ENCODE results near the gene CDK15. TPM values are rescaled to one million over a fixed set of nuclear protein-coding genes. Genes with fewer than 3 reads are reported as not detected.

The CDK15 gene
- total and polyA plus RNA-seq, 2 experiments from 2014 or later = 0.27 TPM; not detected in 1

DNA sequence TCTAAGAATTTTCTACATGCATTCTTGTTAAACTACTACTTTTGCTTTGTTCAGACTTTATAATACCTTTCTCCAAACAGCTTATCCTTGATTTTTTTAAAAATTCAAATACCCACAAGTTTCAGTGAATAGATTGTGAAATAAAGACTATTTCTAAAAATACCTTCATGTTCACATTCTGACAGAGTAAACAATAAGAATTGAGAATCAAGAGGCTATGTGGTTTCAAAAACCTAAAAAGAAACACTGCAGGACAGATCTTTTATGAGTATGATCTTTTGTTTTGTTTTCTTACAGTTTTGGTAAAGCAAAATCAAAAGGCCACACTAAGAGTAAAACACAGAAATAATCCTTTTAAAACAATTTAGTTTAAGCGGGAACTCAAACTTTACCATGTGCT is 46.8 kb upstream of the CDK15 start:
- Mint-ChIP-seq H3K27ac (no peak overlapping the region), H3K4me1 (no peaks in the 10 kb centered on the region), H3K4me3 (no peak overlapping the region), H3K9me3 (no peaks in the 10 kb centered on the region), H3K27me3 (ENCODE audit: insufficient read depth, low read depth, poor library complexity) (no peaks in the 10 kb centered on the region), H3K36me3 (ENCODE audit: low read depth) (peaks cover 8% of the 10 kb centered on the region)
- Histone ChIP-seq H3K36me3 (ENCODE audit: insufficient read depth) (no peaks in the 10 kb centered on the region; the same call in 1 of the 2 replicates), H3K27ac (ENCODE audit: low read depth) (no peak overlapping the region), H3F3A (replicated peaks; ENCODE audit: low read depth) (no peaks in the 10 kb centered on the region), H3K4me1 (ENCODE audit: insufficient read depth) (no peaks in the 10 kb centered on the region), H2AFZ (no peak overlapping the region), H3K9me2 (ENCODE audit: insufficient read depth) (no peaks in the 10 kb centered on the region), H4K20me1 (replicated peaks; ENCODE audit: insufficient read depth) (no peaks in the 10 kb centered on the region), H3K79me2 (replicated peaks; ENCODE audit: insufficient read depth) (peaks cover 7% of the 10 kb centered on the region), H3K4me3 (no peak overlapping the region), H3K27me3 (ENCODE audit: insufficient read depth) (no peaks in the 10 kb centered on the region), H3K4me2 (no peak overlapping the region)
- ATAC-seq (no peak), DNase-seq (ENCODE audit: low spot score) (no peak)
- TF ChIP-seq STAT1 (IDR thresholded peaks at IDR 0.05; ENCODE audit: unreplicated experiment) (no peak), EZH2phosphoT487 (IDR thresholded peaks at IDR 0.05; ENCODE audit: unreplicated experiment) (no peak), JUNB (IDR thresholded peaks at IDR 0.05; ENCODE audit: unreplicated experiment) (no peak), NANOG (IDR thresholded peaks at IDR 0.05; ENCODE audit: borderline replicate concordance) (no peak), ZNF114 (CRISPR knock-in tag; IDR thresholded peaks at IDR 0.05) (no peak), ZNF331 (CRISPR knock-in tag; IDR thresholded peaks at IDR 0.05; ENCODE audit: low read depth) (no peak), EZH2 (IDR thresholded peaks at IDR 0.05; ENCODE audit: low read depth, unreplicated experiment) (no peak), POLR2AphosphoS5 (IDR thresholded peaks at IDR 0.05; ENCODE audit: low read depth) (no peak), CREB1 (CRISPR knock-in tag; IDR thresholded peaks at IDR 0.05; ENCODE audit: low read depth) (no peak)
- TF ChIP-seq, protein P1, sequence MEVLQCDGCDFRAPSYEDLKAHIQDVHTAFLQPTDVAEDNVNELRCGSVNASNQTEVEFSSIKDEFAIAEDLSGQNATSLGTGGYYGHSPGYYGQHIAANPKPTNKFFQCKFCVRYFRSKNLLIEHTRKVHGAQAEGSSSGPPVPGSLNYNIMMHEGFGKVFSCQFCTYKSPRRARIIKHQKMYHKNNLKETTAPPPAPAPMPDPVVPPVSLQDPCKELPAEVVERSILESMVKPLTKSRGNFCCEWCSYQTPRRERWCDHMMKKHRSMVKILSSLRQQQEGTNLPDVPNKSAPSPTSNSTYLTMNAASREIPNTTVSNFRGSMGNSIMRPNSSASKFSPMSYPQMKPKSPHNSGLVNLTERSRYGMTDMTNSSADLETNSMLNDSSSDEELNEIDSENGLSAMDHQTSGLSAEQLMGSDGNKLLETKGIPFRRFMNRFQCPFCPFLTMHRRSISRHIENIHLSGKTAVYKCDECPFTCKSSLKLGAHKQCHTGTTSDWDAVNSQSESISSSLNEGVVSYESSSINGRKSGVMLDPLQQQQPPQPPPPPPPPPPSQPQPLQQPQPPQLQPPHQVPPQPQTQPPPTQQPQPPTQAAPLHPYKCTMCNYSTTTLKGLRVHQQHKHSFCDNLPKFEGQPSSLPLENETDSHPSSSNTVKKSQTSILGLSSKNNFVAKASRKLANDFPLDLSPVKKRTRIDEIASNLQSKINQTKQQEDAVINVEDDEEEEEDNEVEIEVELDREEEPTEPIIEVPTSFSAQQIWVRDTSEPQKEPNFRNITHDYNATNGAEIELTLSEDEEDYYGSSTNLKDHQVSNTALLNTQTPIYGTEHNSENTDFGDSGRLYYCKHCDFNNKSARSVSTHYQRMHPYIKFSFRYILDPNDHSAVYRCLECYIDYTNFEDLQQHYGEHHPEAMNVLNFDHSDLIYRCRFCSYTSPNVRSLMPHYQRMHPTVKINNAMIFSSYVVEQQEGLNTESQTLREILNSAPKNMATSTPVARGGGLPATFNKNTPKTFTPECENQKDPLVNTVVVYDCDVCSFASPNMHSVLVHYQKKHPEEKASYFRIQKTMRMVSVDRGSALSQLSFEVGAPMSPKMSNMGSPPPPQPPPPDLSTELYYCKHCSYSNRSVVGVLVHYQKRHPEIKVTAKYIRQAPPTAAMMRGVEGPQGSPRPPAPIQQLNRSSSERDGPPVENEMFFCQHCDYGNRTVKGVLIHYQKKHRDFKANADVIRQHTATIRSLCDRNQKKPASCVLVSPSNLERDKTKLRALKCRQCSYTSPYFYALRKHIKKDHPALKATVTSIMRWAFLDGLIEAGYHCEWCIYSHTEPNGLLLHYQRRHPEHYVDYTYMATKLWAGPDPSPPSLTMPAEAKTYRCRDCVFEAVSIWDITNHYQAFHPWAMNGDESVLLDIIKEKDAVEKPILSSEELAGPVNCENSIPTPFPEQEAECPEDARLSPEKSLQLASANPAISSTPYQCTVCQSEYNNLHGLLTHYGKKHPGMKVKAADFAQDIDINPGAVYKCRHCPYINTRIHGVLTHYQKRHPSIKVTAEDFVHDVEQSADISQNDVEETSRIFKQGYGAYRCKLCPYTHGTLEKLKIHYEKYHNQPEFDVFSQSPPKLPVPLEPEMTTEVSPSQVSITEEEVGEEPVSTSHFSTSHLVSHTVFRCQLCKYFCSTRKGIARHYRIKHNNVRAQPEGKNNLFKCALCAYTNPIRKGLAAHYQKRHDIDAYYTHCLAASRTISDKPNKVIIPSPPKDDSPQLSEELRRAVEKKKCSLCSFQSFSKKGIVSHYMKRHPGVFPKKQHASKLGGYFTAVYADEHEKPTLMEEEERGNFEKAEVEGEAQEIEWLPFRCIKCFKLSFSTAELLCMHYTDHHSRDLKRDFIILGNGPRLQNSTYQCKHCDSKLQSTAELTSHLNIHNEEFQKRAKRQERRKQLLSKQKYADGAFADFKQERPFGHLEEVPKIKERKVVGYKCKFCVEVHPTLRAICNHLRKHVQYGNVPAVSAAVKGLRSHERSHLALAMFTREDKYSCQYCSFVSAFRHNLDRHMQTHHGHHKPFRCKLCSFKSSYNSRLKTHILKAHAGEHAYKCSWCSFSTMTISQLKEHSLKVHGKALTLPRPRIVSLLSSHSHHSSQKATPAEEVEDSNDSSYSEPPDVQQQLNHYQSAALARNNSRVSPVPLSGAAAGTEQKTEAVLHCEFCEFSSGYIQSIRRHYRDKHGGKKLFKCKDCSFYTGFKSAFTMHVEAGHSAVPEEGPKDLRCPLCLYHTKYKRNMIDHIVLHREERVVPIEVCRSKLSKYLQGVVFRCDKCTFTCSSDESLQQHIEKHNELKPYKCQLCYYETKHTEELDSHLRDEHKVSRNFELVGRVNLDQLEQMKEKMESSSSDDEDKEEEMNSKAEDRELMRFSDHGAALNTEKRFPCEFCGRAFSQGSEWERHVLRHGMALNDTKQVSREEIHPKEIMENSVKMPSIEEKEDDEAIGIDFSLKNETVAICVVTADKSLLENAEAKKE (CRISPR knock-in tag; IDR thresholded peaks at IDR 0.05) = no peak
- TF ChIP-seq, protein P2, sequence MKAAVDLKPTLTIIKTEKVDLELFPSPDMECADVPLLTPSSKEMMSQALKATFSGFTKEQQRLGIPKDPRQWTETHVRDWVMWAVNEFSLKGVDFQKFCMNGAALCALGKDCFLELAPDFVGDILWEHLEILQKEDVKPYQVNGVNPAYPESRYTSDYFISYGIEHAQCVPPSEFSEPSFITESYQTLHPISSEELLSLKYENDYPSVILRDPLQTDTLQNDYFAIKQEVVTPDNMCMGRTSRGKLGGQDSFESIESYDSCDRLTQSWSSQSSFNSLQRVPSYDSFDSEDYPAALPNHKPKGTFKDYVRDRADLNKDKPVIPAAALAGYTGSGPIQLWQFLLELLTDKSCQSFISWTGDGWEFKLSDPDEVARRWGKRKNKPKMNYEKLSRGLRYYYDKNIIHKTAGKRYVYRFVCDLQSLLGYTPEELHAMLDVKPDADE (IDR thresholded peaks at IDR 0.05) = no peak
- TF ChIP-seq, protein P3, sequence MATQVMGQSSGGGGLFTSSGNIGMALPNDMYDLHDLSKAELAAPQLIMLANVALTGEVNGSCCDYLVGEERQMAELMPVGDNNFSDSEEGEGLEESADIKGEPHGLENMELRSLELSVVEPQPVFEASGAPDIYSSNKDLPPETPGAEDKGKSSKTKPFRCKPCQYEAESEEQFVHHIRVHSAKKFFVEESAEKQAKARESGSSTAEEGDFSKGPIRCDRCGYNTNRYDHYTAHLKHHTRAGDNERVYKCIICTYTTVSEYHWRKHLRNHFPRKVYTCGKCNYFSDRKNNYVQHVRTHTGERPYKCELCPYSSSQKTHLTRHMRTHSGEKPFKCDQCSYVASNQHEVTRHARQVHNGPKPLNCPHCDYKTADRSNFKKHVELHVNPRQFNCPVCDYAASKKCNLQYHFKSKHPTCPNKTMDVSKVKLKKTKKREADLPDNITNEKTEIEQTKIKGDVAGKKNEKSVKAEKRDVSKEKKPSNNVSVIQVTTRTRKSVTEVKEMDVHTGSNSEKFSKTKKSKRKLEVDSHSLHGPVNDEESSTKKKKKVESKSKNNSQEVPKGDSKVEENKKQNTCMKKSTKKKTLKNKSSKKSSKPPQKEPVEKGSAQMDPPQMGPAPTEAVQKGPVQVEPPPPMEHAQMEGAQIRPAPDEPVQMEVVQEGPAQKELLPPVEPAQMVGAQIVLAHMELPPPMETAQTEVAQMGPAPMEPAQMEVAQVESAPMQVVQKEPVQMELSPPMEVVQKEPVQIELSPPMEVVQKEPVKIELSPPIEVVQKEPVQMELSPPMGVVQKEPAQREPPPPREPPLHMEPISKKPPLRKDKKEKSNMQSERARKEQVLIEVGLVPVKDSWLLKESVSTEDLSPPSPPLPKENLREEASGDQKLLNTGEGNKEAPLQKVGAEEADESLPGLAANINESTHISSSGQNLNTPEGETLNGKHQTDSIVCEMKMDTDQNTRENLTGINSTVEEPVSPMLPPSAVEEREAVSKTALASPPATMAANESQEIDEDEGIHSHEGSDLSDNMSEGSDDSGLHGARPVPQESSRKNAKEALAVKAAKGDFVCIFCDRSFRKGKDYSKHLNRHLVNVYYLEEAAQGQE (IDR thresholded peaks at IDR 0.05; ENCODE audit: unreplicated experiment) = no peak
- TF ChIP-seq, protein P4, sequence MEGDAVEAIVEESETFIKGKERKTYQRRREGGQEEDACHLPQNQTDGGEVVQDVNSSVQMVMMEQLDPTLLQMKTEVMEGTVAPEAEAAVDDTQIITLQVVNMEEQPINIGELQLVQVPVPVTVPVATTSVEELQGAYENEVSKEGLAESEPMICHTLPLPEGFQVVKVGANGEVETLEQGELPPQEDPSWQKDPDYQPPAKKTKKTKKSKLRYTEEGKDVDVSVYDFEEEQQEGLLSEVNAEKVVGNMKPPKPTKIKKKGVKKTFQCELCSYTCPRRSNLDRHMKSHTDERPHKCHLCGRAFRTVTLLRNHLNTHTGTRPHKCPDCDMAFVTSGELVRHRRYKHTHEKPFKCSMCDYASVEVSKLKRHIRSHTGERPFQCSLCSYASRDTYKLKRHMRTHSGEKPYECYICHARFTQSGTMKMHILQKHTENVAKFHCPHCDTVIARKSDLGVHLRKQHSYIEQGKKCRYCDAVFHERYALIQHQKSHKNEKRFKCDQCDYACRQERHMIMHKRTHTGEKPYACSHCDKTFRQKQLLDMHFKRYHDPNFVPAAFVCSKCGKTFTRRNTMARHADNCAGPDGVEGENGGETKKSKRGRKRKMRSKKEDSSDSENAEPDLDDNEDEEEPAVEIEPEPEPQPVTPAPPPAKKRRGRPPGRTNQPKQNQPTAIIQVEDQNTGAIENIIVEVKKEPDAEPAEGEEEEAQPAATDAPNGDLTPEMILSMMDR (conservative IDR thresholded peaks at IDR 0.05; ENCODE audit: low read depth in 2 of 2) = no peak
